B cell (primary cell): ENCODE results near the gene KMT2D.

ENCODE experiments used
- EZH2 ChIP-seq: IDR thresholded peaks from 2 replicates; pipeline ENCODE4 v1.6.1; 2012; ENCODE audit warnings: borderline replicate concordance, low read depth, mild to moderate bottlenecking, moderate library complexity, low read length; ENCODE audit not compliant: insufficient read depth, poor library complexity, severe bottlenecking
- TF ChIP-seq, protein P1 (sequence below): fragments of 200-600 bp; IDR thresholded peaks from one replicate; pipeline ENCODE4 v1.8.0; 2022; ENCODE audit warnings: antibody characterized with exemption, mild to moderate bottlenecking

- TF ChIP-seq, protein P1, sequence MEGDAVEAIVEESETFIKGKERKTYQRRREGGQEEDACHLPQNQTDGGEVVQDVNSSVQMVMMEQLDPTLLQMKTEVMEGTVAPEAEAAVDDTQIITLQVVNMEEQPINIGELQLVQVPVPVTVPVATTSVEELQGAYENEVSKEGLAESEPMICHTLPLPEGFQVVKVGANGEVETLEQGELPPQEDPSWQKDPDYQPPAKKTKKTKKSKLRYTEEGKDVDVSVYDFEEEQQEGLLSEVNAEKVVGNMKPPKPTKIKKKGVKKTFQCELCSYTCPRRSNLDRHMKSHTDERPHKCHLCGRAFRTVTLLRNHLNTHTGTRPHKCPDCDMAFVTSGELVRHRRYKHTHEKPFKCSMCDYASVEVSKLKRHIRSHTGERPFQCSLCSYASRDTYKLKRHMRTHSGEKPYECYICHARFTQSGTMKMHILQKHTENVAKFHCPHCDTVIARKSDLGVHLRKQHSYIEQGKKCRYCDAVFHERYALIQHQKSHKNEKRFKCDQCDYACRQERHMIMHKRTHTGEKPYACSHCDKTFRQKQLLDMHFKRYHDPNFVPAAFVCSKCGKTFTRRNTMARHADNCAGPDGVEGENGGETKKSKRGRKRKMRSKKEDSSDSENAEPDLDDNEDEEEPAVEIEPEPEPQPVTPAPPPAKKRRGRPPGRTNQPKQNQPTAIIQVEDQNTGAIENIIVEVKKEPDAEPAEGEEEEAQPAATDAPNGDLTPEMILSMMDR = no peak
- TF ChIP-seq EZH2 = no peak
Observed at GRCh38 chr12:49052451-49053208, 8.0 kb downstream of the KMT2D start.
